Esophagus muscularis mucosa (tissue), 3 donors: Measurements from ENCODE around the gene P2RY13.

Experiments used
- POLR2A ChIP-seq: fragments of 450-650 bp; IDR thresholded peaks from one replicate; pipeline ENCODE4 v1.6.1; 2017; ENCODE audit warnings: antibody characterized with exemption, moderate library complexity, mild to moderate bottlenecking, low read depth
- TF ChIP-seq, protein P1 (sequence below), 3 experiments: fragments of 200-600 bp in 2 of 3; fragments of 450-650 bp in 1 of 3; sonication (generic) in 2 of 3; IDR thresholded peaks; one replicate each; pipeline ENCODE4 v1.5.1; 2017 to 2019; ENCODE audit warnings: antibody characterized with exemption in 3 of 3, mild to moderate bottlenecking in 2 of 3, moderate library complexity in 1 of 3

DNA sequence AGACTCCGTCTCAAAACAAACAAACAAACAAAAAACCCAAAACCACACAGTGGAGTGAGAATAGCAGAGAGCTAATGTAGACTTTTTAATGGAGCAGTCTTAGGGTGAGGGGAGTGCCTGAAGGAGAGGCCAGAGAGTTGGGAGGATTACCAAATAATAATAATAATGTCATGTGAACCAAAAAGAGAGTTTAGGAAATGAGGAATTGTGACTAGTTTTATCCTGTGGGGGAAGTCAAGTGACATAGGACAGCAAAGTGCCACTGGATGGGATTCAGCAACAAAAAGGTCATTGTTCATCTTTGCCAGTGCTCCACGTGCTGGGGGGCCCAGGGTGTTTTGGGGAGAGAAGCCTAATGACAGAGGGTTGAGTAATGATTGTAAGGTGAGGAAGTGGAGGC is 25.6 kb downstream of the P2RY13 start:
- no peak for TF ChIP-seq POLR2A
- TF ChIP-seq, protein P1, sequence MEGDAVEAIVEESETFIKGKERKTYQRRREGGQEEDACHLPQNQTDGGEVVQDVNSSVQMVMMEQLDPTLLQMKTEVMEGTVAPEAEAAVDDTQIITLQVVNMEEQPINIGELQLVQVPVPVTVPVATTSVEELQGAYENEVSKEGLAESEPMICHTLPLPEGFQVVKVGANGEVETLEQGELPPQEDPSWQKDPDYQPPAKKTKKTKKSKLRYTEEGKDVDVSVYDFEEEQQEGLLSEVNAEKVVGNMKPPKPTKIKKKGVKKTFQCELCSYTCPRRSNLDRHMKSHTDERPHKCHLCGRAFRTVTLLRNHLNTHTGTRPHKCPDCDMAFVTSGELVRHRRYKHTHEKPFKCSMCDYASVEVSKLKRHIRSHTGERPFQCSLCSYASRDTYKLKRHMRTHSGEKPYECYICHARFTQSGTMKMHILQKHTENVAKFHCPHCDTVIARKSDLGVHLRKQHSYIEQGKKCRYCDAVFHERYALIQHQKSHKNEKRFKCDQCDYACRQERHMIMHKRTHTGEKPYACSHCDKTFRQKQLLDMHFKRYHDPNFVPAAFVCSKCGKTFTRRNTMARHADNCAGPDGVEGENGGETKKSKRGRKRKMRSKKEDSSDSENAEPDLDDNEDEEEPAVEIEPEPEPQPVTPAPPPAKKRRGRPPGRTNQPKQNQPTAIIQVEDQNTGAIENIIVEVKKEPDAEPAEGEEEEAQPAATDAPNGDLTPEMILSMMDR (IDR thresholded peaks at IDR 0.05), result no peak
